Smooth muscle cell of the umbilical artery (primary cell): ENCODE results near the gene PDXP. TPM values are rescaled to one million over a fixed set of nuclear protein-coding genes. Genes with fewer than 3 reads are reported as not detected.

ENCODE experiments used
- total RNA-seq: library from RNA; depleted of rRNA; stranded (reverse); fragments of >200 nt; gene quantifications from 2 replicates; pipeline ENCODE4 v1.2.3, GENCODE V29; 2014

The PDXP gene, protein sequence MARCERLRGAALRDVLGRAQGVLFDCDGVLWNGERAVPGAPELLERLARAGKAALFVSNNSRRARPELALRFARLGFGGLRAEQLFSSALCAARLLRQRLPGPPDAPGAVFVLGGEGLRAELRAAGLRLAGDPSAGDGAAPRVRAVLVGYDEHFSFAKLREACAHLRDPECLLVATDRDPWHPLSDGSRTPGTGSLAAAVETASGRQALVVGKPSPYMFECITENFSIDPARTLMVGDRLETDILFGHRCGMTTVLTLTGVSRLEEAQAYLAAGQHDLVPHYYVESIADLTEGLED
- 13.7 and 15.0 TPM in 2 replicates for total RNA-seq

DNA sequence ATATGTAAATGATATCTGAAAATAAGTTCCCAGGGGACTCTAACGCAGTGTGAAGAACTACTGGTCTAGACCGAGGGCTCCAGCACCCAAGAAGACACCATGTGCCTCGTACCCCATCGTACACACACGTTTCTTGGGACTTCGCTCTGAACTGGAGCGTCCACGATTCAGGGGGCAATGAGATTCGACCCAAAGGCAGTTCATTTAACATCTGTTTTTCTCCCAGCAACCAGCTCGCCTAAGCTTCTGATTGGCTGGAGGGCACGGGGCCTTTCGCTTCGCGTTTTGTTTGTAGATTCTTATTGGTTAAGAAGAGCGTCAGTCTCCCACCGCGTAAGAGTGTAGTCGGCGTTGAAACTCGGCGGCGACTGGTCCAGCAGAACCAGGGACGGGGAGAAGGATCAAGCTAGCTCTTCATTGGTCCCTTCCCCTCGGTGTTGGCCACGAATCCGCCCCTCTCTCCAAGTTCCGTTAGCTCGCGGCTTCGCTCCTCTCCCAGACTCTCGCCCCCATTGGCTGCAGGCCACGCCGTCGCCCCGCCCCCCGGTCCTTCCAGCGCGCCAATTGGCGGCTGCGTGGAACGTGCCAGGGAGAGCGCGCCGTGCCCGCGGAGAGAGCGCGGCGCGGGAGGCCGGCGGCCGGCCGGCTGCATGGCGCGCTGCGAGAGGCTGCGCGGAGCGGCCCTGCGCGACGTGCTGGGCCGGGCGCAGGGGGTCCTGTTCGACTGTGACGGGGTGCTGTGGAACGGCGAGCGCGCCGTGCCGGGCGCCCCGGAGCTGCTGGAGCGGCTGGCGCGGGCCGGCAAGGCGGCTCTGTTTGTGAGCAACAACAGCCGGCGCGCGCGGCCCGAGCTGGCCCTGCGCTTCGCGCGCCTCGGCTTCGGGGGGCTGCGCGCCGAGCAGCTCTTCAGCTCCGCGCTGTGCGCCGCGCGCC is at the start of gene PDXP:
PDXP (plus strand) TSS at position 591 of the 933 bp plus-strand sequence; CDS start at position 651, 60 bp downstream.

GRCh38 chr22:37639070-37639760 is 19.3 kb upstream of the PDXP start, which contains the start of gene SH3BP1:
Gene SH3BP1, plus strand, starts transcription at chr22:37639669. Its CDS starts 119 bp downstream, at chr22:37639788.

DNA sequence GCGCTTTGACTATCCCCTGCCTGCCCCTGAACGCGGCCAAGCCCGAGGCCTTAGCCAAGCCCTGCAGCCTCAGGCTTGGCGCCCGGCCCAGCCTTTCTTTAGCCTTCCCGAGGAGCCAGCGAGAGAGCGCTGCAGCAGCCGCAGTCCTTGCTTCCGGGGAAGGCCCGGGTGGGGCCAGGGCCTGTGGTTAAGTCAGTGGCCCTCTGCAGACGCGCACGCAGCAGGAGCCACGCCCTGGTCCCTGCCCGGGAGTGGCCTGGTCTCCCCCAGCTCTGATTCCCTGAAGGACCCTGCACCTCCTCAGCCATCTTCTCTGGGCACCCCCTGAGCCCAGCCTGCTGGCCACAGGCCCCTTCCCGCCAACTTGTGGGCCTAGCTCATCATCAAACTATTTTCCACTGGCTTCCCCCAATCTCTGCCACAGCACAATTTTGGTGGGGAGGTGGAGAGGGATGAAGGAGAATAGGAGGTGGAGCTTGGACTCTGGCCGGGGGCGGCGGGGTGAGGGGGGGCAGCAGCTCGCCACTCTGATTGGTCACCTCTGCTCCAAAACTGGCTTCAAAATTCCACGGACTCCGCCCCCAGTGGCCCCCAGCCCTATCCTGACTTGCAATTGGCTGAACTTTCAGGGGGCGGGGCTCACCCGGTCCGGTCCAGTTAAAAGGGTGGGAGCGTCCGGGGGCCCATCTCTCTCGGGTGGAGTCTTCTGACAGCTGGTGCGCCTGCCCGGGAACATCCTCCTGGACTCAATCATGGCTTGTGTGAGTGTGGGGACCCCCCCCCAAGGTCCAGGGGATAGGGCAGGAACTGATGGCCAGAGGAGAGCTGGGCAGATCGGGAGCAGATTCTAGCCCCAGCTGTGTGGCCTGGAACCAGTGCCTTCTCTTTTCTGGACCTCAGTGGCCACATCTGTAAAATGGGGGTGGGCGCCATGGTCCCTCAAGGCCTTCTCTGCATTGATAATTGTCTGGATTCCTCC is 16.7 kb downstream of the PDXP start, which contains the start of gene LGALS1:
LGALS1 (plus strand) TSS at position 686 of the 979 bp plus-strand sequence; CDS start at position 753, 67 bp downstream.

GRCh38 chr22:37686002-37686982 is 27.8 kb downstream of the PDXP start, which contains the start of gene NOL12:
Gene NOL12, plus strand, starts transcription at chr22:37686343. Its CDS starts 50 bp downstream, at chr22:37686393.

GRCh38 chr22:37696657-37697537 is 38.4 kb downstream of the PDXP start, which contains the start of gene TRIOBP:
Gene TRIOBP, plus strand, starts transcription at chr22:37697048. Its CDS starts 4,318 bp downstream, at chr22:37701366.

Other genes with a start within 250 kb of the PDXP start
- gene ELFN2, start 231.2 kb upstream of the PDXP start, total RNA-seq: 0.59 and 0.74 TPM in 2 replicates
- 0.28 and 0.59 TPM in 2 replicates for gene MFNG, start 172.3 kb upstream of the PDXP start, total RNA-seq
- 2.1 and 7.5 TPM in 2 replicates for gene CARD10, start 139.3 kb upstream of the PDXP start, total RNA-seq
- gene CDC42EP1, start 98.2 kb upstream of the PDXP start, total RNA-seq: 18.1 and 29.2 TPM in 2 replicates
- gene LGALS2, start 78.6 kb upstream of the PDXP start, total RNA-seq: not detected in 2 replicates
- 41.9 and 70.4 TPM in 2 replicates for gene GGA1, start 49.9 kb upstream of the PDXP start, total RNA-seq
- gene SH3BP1, start 19.1 kb upstream of the PDXP start, total RNA-seq: 46.5 and 47.5 TPM in 2 replicates
- 2,277 and 6,043 TPM in 2 replicates for gene LGALS1, start 16.9 kb downstream of the PDXP start, total RNA-seq
- gene NOL12, start 27.6 kb downstream of the PDXP start, total RNA-seq: 10.7 and 18.0 TPM in 2 replicates
- gene TRIOBP, start 38.3 kb downstream of the PDXP start, total RNA-seq: 160 and 222 TPM in 2 replicates
- 29.5 and 48.7 TPM in 2 replicates for gene GCAT, start 149.2 kb downstream of the PDXP start, total RNA-seq
- not detected in 2 replicates for gene GALR3, start 164.7 kb downstream of the PDXP start, total RNA-seq
- 24.8 and 25.2 TPM in 2 replicates for gene ANKRD54, start 185.6 kb downstream of the PDXP start, total RNA-seq
- 295 and 311 TPM in 2 replicates for gene EIF3L, start 190.7 kb downstream of the PDXP start, total RNA-seq
- 23.2 and 51.8 TPM in 2 replicates for gene MICALL1, start 247.6 kb downstream of the PDXP start, total RNA-seq